ENCODE measurements around the gene PTDSS2.
"Not testable (repeated sequence)": the region's sequence is repeated elsewhere in the genome, so short reads cannot be mapped to it uniquely, and the experiment has no call there.

Gene PTDSS2

GRCh38 chr11:452203-452744 is 2.2 kb downstream of the PTDSS2 start:
- no peak for DNase-seq

- no peak for DNase-seq
Measured at GRCh38 chr11:452916-453527, 2.9 kb downstream of the PTDSS2 start.

GRCh38 chr11:453564-453963 is 3.5 kb downstream of the PTDSS2 start:
- DNase-seq: no peak

- no peak for DNase-seq
Measured at GRCh38 chr11:454043-454442, 4.0 kb downstream of the PTDSS2 start.

GRCh38 chr11:454801-455565 is 4.9 kb downstream of the PTDSS2 start:
- no peak for DNase-seq

GRCh38 chr11:455566-456147 is 5.6 kb downstream of the PTDSS2 start:
- no peak for DNase-seq

GRCh38 chr11:456533-456932 is 6.5 kb downstream of the PTDSS2 start:
- no peak for DNase-seq

- no peak for DNase-seq
Measured at GRCh38 chr11:457111-457760, 7.2 kb downstream of the PTDSS2 start.

GRCh38 chr11:459511-460220 is 9.6 kb downstream of the PTDSS2 start:
- DNase-seq: no peak

- DNase-seq: no peak
Measured at GRCh38 chr11:460331-461199, 10.5 kb downstream of the PTDSS2 start.

GRCh38 chr11:461626-462025 is 11.5 kb downstream of the PTDSS2 start:
- no peak for DNase-seq

- no peak for DNase-seq
Measured at GRCh38 chr11:462107-462890, 12.2 kb downstream of the PTDSS2 start.

- no peak for DNase-seq
Measured at GRCh38 chr11:464316-464715, 14.2 kb downstream of the PTDSS2 start.

GRCh38 chr11:465896-466530 is 15.9 kb downstream of the PTDSS2 start:
- DNase-seq: no peak

- DNase-seq: no peak
Measured at GRCh38 chr11:468036-468435, 18.0 kb downstream of the PTDSS2 start.

GRCh38 chr11:468493-468892 is 18.4 kb downstream of the PTDSS2 start:
- DNase-seq: no peak

- not testable (repeated sequence) for DNase-seq
Measured at GRCh38 chr11:469026-469683, 19.1 kb downstream of the PTDSS2 start.

GRCh38 chr11:469684-470560 is 19.8 kb downstream of the PTDSS2 start:
- DNase-seq: no peak
